A549 treated with ZK216348 at 1 μM for 4 hours (cell line): Measurements from ENCODE around the gene CLEC12A. TPM values are rescaled to one million over a fixed set of nuclear protein-coding genes. Genes with fewer than 3 reads are reported as not detected.

Experiments used
- total RNA-seq: library from RNA; stranded (reverse); fragments of 200-300 nt; extraction: Qiagen RNA extraction; gene quantifications from 5 replicates; pipeline ENCODE4 v1.2.3, GENCODE V29; 2022; ENCODE audit warnings: low read depth

CLEC12A gene
- not detected in 5 replicates for total RNA-seq

DNA sequence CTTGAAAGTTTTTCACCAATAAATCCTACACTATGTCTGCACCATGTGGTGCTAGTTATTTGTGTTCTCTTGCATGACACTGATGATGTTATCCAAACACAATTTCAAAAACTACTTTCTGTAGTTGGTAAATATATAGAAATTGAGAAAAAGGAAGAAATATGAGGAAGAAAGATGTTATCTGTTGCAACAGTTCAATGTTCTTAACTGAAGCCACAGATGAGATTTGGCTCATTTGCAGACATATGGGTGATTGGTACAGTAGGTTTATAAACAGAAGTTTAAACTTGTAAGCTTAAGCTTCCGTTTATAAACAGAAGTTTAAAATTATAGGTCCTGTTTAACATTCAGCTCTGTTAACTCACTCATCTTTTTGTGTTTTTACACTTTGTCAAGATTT, at the start of gene CLEC12A:
TSS of gene CLEC12A (plus strand) at position 229 of the 400 bp plus-strand sequence. CDS start 188 bp downstream, outside the sequence.

DNA sequence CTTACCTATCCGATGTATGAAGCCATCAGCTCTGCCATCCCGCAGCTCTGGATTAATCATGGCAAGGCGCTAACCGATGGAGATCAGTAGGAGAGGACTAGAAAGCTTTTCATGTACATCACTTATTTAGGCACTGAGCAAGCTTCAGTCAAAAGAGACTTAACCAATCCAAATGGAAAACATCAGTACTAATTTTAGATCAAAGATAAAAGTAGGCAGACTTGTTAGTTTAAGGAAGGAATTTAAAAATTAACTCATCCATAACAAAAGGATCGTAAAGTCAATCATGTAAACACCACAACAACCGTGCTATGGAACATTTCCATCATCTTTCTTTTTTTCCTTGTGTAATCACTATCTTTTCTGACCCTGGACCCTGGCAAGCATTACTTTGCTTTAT, 38.9 kb upstream of the CLEC12A start, which contains the start of gene CLEC2A:
TSS of gene CLEC2A (minus strand) at position 101 of the 400 bp plus-strand sequence. CDS start at position 60, 41 bp downstream.

GRCh38 chr12:9999016-9999415, 27.8 kb downstream of the CLEC12A start, which contains the start of gene CLEC1B:
Gene CLEC1B (minus strand): TSS chr12:9999121. CDS start chr12:9999100, 21 bp downstream.

DNA sequence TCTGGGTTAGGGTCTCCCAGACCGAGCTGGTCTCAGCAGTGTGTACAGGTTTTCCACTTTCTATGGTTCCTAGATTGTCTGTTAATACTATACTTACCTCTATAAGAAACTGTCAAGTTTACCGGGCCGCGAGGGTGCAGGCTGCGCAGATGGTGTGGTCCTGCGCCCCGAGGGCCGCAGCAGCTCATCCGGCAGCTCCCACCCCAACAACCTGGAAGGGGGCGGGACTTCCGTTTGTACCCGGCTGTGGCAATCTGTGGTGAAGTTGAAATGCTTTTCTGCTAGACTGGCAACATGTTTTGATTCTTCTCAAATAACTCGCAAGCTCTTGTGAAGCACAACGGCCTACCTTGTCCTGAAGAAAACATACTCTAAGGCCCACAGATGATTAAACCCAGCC, 59.2 kb downstream of the CLEC12A start, which contains the start of gene CLEC9A:
TSS of gene CLEC9A (plus strand) at position 237 of the 400 bp plus-strand sequence. CDS start 22,006 bp downstream, outside the sequence.

Other genes with a start within 250 kb of the CLEC12A start
- gene CLECL1, start 238.3 kb upstream of the CLEC12A start, total RNA-seq, result not detected in 5 replicates
- gene CD69, start 210.5 kb upstream of the CLEC12A start, total RNA-seq, result not detected in 5 replicates
- gene KLRF1, start 143.9 kb upstream of the CLEC12A start, total RNA-seq, result not detected in 5 replicates
- gene CLEC2B, start 102.1 kb upstream of the CLEC12A start, total RNA-seq, result 0.98 to 3.1 TPM (median 1.3 TPM) in 5 replicates
- not detected in 5 replicates for gene KLRF2, start 89.9 kb upstream of the CLEC12A start, total RNA-seq
- not detected in 5 replicates for gene CLEC2A, start 39.0 kb upstream of the CLEC12A start, total RNA-seq
- not detected in 5 replicates for gene CLEC1B, start 27.7 kb downstream of the CLEC12A start, total RNA-seq
- not detected in 5 replicates for gene CLEC12B, start 39.2 kb downstream of the CLEC12A start, total RNA-seq
- gene CLEC9A, start 59.3 kb downstream of the CLEC12A start, total RNA-seq, result not detected in 5 replicates
- gene CLEC1A, start 127.6 kb downstream of the CLEC12A start, total RNA-seq, result not detected in 5 replicates
- not detected in 5 replicates for gene CLEC7A, start 158.8 kb downstream of the CLEC12A start, total RNA-seq
- gene OLR1, start 200.7 kb downstream of the CLEC12A start, total RNA-seq, result 0.40 to 2.4 TPM (median 0.95 TPM) in 5 replicates
- gene TMEM52B, start 207.6 kb downstream of the CLEC12A start, total RNA-seq, result 0.05 to 0.25 TPM in 2 of 5 replicates, not detected in the others
- 29.1 to 51.0 TPM (median 40.3 TPM) in 5 replicates for gene GABARAPL1, start 241.5 kb downstream of the CLEC12A start, total RNA-seq